ENCODE data around the gene AGT.

The AGT gene

DNA sequence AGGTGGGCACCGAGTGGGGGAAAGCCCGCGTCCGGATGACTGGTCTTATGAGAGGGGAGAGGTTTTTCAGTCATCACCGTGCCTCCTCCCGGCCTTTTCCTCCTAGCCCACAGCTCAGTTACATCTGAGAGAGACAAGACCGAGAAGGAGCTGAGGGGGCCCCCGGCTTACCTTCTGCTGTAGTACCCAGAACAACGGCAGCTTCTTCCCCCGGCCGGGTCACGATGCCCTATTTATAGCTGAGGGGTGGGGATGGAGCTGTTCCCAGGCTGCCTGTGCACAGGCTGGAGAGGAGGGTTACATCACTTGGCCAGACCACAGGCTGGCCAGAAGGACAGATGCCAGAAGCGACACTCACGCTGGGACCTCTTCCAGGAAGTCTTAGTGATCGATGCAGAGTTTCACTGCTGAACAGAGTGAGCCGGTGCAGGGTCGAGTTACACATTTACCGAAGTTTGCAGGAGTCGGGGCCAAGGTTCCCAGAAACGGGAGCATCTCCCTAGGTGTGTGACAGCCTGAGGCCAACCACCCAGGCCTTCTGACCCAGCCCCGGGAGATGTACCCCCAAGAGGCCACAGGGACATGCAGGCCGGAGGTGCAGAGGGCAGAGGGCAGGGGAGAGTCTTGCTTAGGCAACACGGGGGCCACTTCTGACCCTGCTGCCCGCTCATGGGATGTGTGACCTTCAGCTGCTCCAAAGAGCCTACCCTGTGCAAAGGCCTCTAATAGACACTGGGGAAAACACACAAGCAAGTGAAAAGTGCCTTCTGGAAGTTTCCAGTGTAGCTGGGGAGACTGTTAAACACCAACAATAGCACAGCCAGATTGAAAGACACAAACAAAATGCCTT, at the start of gene AGT:
AGT (minus strand) TSS at position 208 of the 850 bp plus-strand sequence. CDS start 3,299 bp downstream, outside the sequence.
- DNase-seq: no peak

DNA sequence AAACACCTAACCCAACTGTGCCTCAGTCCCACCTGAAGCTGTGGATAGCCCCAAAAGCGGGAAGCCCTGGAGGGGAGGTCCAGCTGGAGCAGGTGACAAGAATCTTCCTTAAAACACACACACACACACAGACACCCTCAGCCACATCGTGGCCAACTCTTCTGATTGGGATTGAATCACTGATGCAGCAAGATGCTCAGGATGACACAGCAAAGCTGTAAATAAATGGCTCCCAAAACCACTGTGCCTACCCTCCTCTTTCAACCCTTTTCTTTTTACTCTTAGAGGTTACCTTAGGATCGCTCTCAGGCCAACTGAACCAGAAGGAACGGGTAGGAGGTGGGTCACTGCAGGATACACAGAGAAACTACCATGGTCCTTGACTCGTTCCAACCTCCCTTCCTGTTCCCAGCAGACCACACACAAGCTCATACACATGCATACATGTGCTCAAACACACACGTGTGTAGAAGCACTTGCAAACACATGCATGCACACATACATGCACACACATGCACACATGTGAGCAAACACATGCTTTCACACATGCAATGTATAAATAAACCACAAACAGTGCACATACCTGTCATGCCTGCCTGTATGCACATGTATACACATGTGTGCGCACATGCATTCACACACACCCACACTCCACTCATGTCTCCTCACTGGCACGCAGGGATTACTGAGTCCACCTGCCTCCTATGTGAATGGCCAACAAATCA, 47.7 kb upstream of the AGT start:
- DNase-seq: no peak

DNA sequence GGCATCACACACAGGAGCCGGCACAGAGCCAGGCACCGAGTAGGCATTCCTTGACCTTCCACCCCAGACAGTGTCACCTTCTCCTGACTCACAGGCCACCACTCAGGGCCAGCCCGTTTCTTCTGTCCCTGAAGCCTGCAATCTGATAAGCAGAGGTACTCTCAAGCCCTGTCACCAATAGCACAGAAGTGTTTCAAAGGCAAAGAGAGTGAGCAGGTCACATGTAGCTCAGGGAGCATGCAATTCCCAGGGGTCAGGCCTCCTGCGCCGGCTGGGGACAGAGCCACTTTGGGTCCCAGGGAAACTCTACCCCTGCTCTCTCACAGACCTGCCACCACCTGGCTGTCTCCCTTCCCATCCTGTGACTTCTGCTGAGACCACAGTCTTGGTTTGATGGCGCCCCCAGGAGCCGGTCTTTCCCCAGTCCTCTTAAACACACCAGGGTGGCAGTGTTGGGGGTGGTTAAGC, 46.5 kb upstream of the AGT start:
- DNase-seq: no peak

DNA sequence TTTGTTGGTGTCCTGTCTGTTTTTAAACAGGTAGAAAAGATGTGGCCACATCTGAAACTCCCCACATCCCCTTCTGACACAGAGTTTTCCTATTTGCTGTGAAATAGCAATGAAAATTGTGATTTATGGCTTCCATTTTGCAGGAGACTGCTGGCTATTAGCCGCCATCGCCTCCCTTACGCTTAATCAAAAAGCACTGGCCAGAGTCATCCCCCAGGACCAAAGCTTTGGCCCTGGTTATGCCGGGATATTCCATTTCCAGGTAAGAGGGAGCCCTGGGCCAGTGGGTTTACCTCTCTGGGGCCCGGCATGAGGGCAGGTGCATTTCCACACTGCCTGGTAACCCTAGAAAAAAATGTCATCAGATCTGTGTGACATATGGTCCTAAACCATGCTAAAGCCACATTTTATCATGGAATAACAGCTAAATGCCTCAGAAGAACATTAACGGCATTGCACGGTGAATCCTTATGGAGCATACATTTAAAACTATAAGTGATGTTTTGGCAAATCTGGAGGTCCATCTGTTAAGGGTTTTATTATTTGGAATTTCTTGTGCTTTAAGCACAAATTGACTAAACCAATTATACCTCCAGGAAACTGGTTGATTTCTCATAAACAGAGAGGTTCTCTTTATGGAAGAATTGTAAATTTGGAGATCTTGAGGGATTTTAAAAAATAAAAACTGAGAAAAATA, 45.6 kb upstream of the AGT start:
- DNase-seq: no peak

DNA sequence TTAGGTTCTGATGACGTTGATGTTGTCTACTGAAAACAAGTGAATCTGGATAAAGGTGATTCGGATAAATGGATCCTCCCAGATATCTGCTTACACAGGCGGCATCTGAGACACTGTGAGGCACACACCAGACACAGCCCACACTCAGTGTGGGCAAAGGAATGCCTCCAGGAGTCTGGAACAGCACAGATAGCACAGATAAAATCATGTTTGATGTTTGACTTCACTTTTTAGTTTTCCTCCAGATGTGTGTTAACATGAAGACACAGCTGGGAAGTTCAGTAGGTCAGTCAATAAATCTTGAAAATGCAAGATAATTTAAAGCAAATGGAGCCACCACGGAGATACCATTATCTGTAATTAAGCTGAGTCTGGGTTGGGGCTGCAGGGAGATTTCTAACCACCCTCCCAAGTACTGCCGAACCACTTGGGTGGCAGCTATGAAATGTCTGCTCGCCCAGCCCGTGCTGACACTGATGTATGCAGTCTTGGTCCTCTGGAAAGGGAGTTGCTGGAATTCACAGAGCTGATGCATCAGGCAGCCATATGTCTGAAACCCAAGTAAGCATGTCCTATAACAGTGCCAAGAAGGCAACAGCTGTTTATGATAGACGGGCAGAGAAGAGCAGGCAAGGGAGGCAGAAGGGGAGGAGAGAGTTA, 44.9 kb upstream of the AGT start:
- DNase-seq: no peak

DNA sequence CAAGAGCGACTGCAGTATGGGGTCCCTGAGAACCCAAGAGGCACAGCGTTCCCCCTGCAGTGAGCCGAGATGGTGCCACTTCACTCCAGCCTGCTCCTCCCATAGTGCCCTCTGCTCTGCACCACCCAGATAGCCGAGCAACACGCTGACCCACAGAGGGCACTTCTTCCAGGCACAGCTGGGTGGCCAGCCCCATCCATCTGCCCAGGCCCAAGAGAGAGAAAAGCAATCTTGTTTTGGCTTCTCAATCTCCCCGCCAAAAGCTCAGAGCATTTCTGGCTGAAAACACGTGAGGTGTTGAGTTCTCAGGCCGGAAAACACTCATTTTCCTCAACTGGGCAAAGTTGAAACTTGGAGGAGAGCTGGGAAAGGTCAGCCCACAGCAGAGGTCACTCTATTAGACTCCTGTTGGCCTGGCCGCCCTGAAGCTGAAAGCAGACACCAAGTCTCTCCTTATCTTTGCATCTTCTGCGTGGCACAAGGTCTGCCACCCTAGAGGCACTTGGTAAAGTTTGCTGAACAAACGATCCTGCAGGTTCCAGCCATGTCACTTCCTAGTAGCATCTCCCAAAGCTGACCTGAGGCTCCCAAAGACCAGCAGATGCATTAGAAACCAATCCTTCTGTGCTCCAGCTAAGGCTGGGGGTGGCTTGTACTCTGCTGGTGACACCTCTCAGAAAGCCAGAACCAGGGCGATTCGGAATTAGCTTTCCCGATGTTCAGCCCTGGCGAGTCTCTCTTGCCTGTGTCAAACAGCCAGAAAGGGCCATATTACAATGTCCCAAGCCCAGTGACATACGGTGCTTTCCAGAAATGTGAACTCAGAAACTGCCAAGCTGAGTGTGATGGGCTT, 44.2 kb upstream of the AGT start:
- DNase-seq: no peak

DNA sequence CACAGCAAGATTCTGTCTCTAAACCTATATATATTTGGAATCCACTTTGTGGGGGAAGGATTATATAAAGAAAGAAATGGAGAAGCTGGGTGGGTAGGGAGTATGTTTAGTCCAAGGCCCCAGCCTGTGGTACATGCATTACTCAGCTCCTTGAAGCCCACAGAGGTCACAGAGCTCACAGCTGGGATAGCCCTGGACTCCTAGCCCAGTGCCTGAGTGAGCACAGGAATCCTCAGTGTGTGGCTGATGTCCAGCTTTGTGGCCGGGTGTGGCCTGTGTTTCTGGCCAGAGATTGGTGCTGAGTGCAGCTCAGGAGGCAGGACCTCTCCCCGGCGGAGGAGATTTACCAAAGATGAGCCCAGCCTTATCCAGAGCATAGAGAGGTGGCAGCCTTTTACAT, 40.9 kb upstream of the AGT start:
- DNase-seq: no peak

DNA sequence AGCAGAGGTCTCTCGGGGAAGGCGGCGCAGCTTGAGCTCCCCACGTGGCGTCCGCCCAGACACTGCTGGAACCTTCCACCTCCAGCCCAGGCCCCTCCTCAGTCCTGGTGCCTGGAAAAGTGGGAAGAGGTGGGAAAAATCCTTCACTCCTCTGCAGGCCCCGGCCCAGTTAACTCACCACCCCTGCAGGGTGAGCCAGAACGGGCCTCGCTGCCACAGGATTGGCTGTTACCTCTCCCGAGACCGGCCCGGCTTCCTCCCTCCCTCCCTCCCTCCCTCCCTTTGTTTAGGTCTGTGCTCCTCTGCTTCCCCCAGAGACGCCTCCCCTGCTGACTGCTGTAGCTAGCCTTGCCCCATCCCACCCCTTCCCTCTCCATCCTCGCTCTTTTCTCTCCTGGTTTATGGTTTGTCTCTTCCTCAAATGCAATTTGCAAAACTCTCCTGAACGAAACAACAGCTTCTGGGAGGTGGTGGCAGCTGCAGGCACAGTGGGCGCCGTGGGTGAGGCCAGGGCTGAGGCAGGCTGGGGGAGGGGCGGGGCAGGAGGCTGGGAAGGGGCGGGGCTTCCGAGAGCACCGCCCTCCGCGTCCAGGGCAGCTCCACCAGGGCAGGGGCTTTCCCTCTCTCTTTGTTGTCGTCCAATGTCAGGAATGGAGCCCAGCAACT, 39.8 kb upstream of the AGT start:
- DNase-seq: no peak

DNA sequence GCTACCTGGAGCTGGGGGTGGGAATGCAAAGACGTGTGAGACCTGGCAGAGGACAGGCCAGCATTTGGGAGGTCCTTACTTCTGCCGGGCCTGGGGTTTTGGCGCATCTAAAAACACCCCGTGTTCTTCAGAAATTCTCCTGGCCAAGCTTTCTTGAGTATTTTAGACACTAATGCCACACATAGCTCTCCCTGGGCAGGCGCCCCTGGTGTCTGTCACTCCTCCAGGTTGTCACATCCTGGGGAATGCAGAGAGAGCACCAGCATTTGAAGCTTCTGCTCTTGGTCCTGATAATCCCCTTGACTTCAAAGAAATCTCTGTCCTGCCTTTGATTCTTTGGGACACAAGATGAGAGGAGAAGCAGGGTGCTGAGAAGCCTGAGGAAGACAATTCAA, 39.3 kb upstream of the AGT start:
- DNase-seq: no peak

DNA sequence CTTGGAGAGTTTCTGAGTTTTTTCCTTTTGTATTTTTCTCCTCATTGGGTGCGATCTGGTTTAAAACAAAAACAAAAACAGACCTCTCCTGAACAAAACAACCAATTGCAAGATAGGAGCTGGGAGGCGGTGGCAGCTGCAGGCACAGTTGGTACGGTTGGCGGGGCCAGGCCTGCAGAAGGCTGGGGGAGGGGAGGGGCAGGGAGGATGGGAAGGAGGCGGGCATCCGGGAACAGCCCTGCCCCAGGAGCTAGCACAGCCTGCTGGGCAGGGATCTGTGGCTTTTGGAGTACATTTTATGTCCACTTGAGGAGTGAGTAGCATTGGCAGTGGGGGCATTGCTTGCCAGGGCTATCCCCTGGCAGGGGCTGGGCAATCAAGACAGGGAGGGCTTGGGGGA, 38.5 kb upstream of the AGT start:
- peak; percentile 67 for DNase-seq

DNA sequence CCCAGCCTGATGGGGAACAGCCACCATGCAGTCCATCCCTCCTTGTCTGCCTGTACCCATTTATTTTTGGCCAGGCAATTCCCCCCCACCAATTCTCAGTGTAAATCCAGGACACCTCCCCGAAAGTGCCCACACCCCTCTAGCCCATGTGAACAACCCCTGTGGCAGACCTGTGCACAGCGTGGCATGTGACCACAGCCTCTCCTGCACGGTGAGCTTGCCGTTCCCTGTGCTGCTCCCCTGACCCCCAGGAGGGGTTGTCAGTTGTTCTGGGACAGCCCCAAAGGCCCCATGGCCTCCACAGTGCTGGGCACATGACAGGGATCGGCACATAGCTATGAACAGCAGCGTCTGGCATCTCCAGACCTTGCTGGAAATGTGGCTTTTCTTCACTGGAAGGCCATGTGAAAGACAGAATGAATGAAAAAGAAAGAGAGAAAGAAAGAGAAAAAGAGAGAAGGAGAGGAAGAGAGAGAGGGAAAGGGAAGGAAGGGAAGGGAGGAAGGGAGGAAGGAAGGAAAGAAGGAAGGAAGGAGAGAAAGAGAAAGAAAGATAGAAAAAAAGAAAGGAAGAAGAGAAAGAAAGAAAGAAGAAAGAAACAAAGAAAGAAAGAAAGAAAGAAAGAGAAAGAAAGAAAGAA, 37.2 kb upstream of the AGT start:
- no peak for DNase-seq

DNA sequence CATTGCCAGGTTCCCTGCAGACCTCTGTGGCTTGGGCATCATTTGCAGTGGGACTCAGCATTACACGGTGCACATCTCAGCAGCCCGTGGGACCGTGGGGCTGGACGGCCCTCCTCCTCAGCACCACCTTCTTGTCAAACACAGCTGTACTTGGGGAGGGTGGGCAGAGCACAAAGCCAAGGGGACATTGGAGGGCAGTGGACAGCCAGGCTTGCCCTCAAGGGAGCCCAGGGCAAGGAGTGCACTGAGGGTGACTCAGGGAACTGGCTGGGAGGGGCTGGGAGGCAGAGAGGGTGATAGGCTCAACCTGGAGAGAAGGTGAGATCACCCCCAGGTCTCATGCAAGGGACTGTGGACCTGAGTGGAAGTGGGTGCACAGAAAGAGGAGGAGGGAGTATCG, 36.7 kb upstream of the AGT start:
- no peak for DNase-seq

DNA sequence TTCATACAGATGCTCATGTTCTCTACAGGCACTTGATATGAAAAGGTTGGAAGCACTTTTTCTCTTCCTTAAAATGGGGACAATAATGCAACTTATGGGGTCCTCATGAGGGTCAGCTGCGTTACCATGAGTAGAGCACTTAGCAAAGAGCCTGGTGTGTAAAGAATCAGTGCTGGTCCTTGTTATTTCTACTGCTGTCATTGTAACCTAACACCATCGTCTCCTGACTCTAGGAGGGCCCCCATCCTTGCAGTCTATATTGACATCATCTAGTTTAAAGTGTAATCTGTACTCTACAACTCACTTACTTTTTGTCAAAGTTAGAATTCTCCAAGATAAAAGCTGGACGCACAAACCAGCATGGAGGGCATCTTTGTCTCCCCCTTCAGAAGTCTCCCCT, 35.7 kb upstream of the AGT start:
- DNase-seq: no peak

DNA sequence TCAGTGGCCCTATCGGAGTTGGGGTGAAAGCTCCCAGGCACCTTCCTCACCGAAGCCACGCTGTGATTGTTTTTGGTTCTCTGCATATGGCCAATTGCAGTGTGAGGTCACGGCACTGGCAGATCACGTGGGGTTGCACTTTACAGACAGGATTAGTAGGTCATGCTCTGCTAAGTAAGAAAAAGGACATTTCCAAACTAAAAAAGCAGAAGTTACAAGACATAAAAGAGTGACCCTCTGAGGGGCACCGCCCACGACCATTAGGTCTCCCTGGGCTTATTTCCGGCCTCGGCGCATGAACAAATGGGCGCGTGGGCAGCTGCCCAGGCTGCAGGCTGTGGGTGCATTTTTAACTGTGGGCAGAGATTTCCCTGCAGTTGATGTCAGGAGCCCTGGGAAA, 35.2 kb upstream of the AGT start:
- DNase-seq: no peak

DNA sequence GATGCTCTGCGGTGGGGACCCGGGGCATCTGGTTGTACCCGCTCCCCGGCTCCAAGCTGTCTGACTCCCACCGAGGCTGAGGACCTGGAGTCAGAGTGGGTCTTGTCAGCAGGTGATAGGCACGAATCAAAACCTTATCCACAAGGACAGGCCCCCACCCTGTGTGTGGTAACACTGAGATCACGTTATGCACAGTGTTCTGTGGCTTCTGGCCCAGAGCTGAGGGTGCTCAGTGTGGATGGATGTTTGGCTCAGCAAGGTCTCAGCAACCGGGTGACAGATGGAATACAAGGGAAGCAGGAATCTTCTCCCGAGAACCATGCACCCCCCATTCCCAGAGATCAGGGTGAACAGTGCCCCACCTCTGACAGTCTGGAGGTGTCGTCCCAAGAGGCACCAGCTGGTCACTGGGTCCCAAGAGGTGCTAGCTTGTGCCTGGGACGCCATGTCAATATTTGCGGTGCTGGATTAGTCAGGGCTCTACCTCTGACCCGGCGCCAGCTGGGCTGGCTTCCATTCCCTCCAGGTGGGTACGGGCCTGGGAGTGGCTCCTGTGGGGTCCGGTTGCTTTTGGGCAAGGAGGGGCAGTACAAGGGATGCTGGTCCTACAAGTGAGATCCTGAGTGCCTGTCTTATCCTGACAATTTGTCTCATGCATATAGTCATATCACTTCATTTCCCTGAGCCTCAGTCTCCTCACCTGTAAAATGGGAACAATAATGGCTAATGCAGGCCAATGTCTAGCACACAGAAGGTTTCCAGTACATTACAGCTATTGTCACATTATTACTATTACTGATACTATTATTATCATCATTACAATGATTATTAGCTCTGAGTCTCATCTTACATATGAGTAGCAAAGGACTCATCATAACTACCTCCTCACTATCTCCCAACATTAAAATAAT, 34.2 kb upstream of the AGT start:
- DNase-seq: no peak

DNA sequence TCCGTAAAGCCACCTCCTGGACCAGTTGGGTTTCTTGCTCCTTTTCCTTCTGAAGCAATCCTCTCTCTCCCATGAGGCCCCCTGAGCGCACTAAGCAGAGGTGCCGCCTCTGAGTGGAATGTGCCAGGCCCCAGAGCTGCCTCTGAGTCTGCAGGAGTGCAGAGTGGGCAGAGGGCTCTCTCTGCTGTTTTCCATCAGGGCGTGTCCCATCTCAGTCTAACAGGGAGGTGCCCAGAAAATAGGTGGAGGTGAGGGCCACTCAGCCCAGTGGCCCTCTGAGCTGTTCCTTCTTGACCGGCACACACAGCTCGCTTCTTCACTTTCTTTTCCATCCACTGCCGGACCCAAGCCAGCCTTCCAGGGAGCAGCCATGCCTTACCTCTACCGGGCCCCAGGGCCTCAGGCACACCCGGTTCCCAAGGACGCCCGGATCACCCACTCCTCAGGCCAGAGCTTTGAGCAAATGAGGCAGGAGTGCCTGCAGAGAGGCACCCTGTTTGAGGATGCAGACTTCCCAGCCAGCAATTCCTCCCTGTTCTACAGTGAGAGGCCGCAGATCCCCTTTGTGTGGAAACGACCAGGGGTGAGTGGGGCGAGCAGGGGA, 33.3 kb upstream of the AGT start, which contains the start of gene CAPN9:
CAPN9 (plus strand) TSS at position 262 of the 604 bp plus-strand sequence; CDS start at position 371, 109 bp downstream.
- no peak for DNase-seq

DNA sequence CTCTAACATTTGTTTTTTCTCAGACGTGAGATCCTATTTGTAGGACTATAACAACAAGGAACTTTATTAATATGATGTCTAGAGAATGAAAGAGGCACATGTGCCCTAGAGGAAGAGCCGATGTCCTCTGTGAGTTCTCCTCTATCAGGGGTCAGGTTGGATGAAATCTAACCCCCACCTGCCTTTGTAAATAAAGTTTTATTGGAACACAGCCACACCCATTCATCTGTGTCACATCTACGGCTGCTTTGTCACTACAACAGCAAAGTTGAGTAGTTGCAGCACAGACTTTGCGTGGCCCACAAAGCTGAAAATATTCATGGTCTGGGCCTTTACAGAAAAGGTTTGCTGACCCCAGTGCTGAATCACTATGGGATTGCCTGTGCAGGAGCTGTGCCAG, 32.7 kb upstream of the AGT start:
- DNase-seq: no peak

DNA sequence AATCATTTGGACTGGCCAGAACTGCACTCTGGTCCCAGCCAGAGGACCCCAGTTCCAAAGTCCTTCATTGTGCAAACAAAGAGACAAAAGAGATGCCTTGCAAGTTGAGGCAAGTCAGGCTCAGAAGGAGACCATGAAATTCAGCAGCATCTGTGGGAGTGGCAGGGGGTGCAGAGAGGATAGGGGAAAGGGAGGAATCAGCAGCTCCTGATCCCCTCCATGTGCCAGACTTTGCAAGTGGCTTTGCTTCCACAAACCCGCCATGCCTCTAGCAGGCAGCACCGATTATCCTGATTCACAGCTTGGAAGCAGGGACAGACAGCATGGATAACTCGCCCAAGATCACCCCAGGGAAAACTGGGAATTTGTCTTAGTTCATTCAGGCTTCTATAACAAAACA, 31.1 kb upstream of the AGT start:
- DNase-seq: no peak

DNA sequence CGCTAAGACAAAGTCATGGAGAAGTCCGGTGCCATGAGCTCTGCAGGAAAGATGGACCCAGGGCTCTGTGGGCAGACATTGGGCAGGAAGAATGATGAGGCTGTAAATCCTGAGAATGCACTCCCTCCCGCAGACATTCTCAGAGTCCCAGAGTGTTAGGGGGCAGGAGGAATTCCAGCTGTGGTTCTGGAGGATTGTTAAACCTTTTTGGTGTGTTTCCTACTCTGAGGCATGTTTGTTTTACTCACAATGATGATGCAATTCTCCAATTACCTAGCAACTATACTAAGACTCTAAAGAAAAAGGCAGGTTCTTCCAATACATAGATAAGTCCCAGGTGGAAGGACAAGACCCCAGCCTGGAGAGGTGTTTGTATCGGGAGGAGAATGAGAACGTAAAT, 30.5 kb upstream of the AGT start:
- DNase-seq: no peak
